ENCODE data around the gene ACTR8. TPM values are rescaled to one million over a fixed set of nuclear protein-coding genes. Genes with fewer than 3 reads are reported as not detected.

Gene ACTR8
- polyA plus RNA-seq, 1 donor (not counting 4 experiments of a cell fraction or from before 2014, with no cell fraction given), result 28.8 TPM

GRCh38 chr3:53833053-53833645 lies 48.8 kb downstream of the ACTR8 start:
- FAIRE-seq, result no peak
- H3K36me3 ChIP-seq (ENCODE audit: control insufficient read depth in 2 of 2, extremely low read depth in 1 of 2, insufficient read depth in 2 of 2, low read length in 2 of 2), result no peaks in the 10 kb centered on the region
- dilution Hi-C loops (cut with MboI; ENCODE audit: extremely low pct_ligation_motif_present, low sequenced_read_pairs), result no loop called here
- H3K79me2 ChIP-seq (ENCODE audit: control insufficient read depth, insufficient read depth, low read length), result no peaks in the 10 kb centered on the region
- no peaks in the 10 kb centered on the region for H3K27me3 ChIP-seq (ENCODE audit: control insufficient read depth, extremely low read depth, insufficient read depth, low read length)
- H3K4me2 ChIP-seq (ENCODE audit: control insufficient read depth, extremely low read depth, insufficient read depth, low read depth, low read length), result no peak overlapping the region
- TF ChIP-seq EZH2 (IDR thresholded peaks at IDR 0.05; ENCODE audit: low read length), result no peak
- TF ChIP-seq CTCF (optimal IDR thresholded peaks at IDR 0.05 in 1 of 3, IDR thresholded peaks at IDR 0.05 in 1 of 3, conservative IDR thresholded peaks at IDR 0.05 in 1 of 3; ENCODE audit: extremely low read depth in 1 of 3, insufficient read depth in 2 of 3, low read length in 3 of 3), result no peak
- H4K20me1 ChIP-seq (ENCODE audit: control insufficient read depth, extremely low read depth, insufficient read depth, low read length), result no peaks in the 10 kb centered on the region
- no peak overlapping the region for H3K9ac ChIP-seq (ENCODE audit: control insufficient read depth, extremely low read depth, insufficient read depth, low read length)
- H3K27ac ChIP-seq (ENCODE audit: control insufficient read depth, insufficient read depth, low read length), result no peak overlapping the region
- H3K9me1 ChIP-seq (ENCODE audit: control insufficient read depth, extremely low read depth, insufficient read depth, low read length), result no peaks in the 10 kb centered on the region
- H3K4me3 ChIP-seq (ENCODE audit: control insufficient read depth in 2 of 3, extremely low read depth in 1 of 3, insufficient read depth in 2 of 3, low read depth in 1 of 3, low read length in 3 of 3), result no peak overlapping the region
- H2AFZ ChIP-seq (ENCODE audit: control insufficient read depth, low read length), result no peak overlapping the region
- no peaks in the 10 kb centered on the region for H3K9me3 ChIP-seq (ENCODE audit: control insufficient read depth, low read depth, low read length)
- DNase-seq (ENCODE audit: low read depth, low spot score), result no peak
- H3K4me1 ChIP-seq (ENCODE audit: control insufficient read depth, extremely low read depth, insufficient read depth, low read length), result no peaks in the 10 kb centered on the region

GRCh38 chr3:53830944-53831343 lies 51.0 kb downstream of the ACTR8 start:
- Histone ChIP-seq H3K4me1 (ENCODE audit: control insufficient read depth, extremely low read depth, insufficient read depth, low read length) (no peaks in the 10 kb centered on the region), H4K20me1 (ENCODE audit: control insufficient read depth, extremely low read depth, insufficient read depth, low read length) (no peaks in the 10 kb centered on the region), H3K9me3 (ENCODE audit: control insufficient read depth, low read depth, low read length) (no peaks in the 10 kb centered on the region), H3K27me3 (ENCODE audit: control insufficient read depth, extremely low read depth, insufficient read depth, low read length) (no peaks in the 10 kb centered on the region), H3K4me3 (ENCODE audit: control insufficient read depth in 2 of 3, extremely low read depth in 1 of 3, insufficient read depth in 2 of 3, low read depth in 1 of 3, low read length in 3 of 3) (no peak overlapping the region), H3K27ac (ENCODE audit: control insufficient read depth, insufficient read depth, low read length) (no peak overlapping the region), H2AFZ (ENCODE audit: control insufficient read depth, low read length) (no peak overlapping the region), H3K36me3 (ENCODE audit: control insufficient read depth in 2 of 2, extremely low read depth in 1 of 2, insufficient read depth in 2 of 2, low read length in 2 of 2) (no peaks in the 10 kb centered on the region), H3K9ac (ENCODE audit: control insufficient read depth, extremely low read depth, insufficient read depth, low read length) (no peak overlapping the region), H3K4me2 (ENCODE audit: control insufficient read depth, extremely low read depth, insufficient read depth, low read depth, low read length) (no peak overlapping the region), H3K9me1 (ENCODE audit: control insufficient read depth, extremely low read depth, insufficient read depth, low read length) (no peaks in the 10 kb centered on the region), H3K79me2 (ENCODE audit: control insufficient read depth, insufficient read depth, low read length) (no peaks in the 10 kb centered on the region)
- DNase-seq (ENCODE audit: low read depth, low spot score) (no peak), FAIRE-seq (no peak)
- dilution Hi-C loops (cut with MboI; ENCODE audit: extremely low pct_ligation_motif_present, low sequenced_read_pairs), result no loop called here
- TF ChIP-seq EZH2 (IDR thresholded peaks at IDR 0.05; ENCODE audit: low read length) (no peak), CTCF (optimal IDR thresholded peaks at IDR 0.05 in 1 of 3, IDR thresholded peaks at IDR 0.05 in 1 of 3, conservative IDR thresholded peaks at IDR 0.05 in 1 of 3; ENCODE audit: extremely low read depth in 1 of 3, insufficient read depth in 2 of 3, low read length in 3 of 3) (no peak)

Data from keratinocyte (primary cell).